HEK293 (cell line): ENCODE results near the gene MPC1L.

Experiments
- CTCF ChIA-PET: fragments of 350-600 bp; formaldehyde crosslinking; extraction: SDS; loops from one replicate; lab custom pipeline; 2021; ENCODE audit warnings: antibody characterized with exemption; lab: Yijun Ruan, JAX
- POLR2A ChIA-PET: fragments of 300-600 bp; formaldehyde crosslinking; extraction: SDS; loops from one replicate; lab custom pipeline; 2020; ENCODE audit warnings: antibody characterized with exemption, inconsistent platforms; lab: Yijun Ruan, JAX
- H3K27ac ChIP-seq: fragments of 200-500 bp; sonication (Bioruptor generic); 2 replicates; pipeline ENCODE4 v1.5.1; 2014; ENCODE audit warnings: low read depth, low read length, control low read depth, inconsistent platforms; ENCODE audit errors: extremely low read depth
- H3K36me3 ChIP-seq, 2 experiments: fragments of 200-500 bp in 1 of 2; sonication (Bioruptor generic) in 1 of 2; 1 replicate in 1 of 2; 2 replicates in 1 of 2; pipeline ENCODE4 v1.5.1; 2014 to 2017; ENCODE audit warnings: inconsistent platforms in 2 of 2, low read length in 2 of 2; ENCODE audit not compliant: control insufficient read depth in 2 of 2, insufficient read depth in 1 of 2
- H3K4me1 ChIP-seq: fragments of 200-500 bp; sonication (Bioruptor generic); 2 replicates; pipeline ENCODE4 v1.5.1; 2014; ENCODE audit warnings: mild to moderate bottlenecking, low read length, inconsistent platforms; ENCODE audit not compliant: control insufficient read depth, insufficient read depth
- H3K4me3 ChIP-seq: 2 replicates; pipeline ENCODE4 v1.5.1; 2011; ENCODE audit warnings: low read depth, mild to moderate bottlenecking, control low read depth, low read length, moderate library complexity
- H3K9me3 ChIP-seq: fragments of 200-500 bp; sonication (Bioruptor generic); 2 replicates; pipeline ENCODE4 v1.5.1; 2014; ENCODE audit warnings: low read depth, low read length, inconsistent platforms; ENCODE audit not compliant: control insufficient read depth, insufficient read depth
- HIC1 ChIP-seq: fragments of 450-650 bp; formaldehyde crosslinking; IDR thresholded peaks from 2 replicates; pipeline ENCODE4 v1.5.1; 2016; ENCODE audit warnings: missing biosample characterization, missing genetic modification characterization
- KLF17 ChIP-seq: fragments of 450-650 bp; formaldehyde crosslinking; IDR thresholded peaks from 2 replicates; pipeline ENCODE4 v1.5.1; 2016; ENCODE audit warnings: missing biosample characterization, missing genetic modification characterization
- TRIM28 ChIP-seq: IDR thresholded peaks from 2 replicates; pipeline ENCODE4 v1.6.1; 2011; ENCODE audit warnings: low read length, control low read depth, borderline replicate concordance
- ZBTB11 ChIP-seq: fragments of 450-650 bp; formaldehyde crosslinking; conservative IDR thresholded peaks from 2 replicates; pipeline ENCODE4 v1.5.1; 2016; ENCODE audit warnings: low read depth, missing biosample characterization, missing genetic modification characterization
- ZIC2 ChIP-seq: fragments of 450-650 bp; formaldehyde crosslinking; IDR thresholded peaks from 2 replicates; pipeline ENCODE4 v1.5.1; 2016; ENCODE audit warnings: missing biosample characterization, missing genetic modification characterization
- ZNF18 ChIP-seq: fragments of 450-650 bp; formaldehyde crosslinking; IDR thresholded peaks from 2 replicates; pipeline ENCODE4 v1.5.1; 2016; ENCODE audit warnings: missing biosample characterization, missing genetic modification characterization
- ZNF26 ChIP-seq: fragments of 450-650 bp; formaldehyde crosslinking; IDR thresholded peaks from 2 replicates; pipeline ENCODE4 v1.5.1; 2016; ENCODE audit warnings: missing biosample characterization, missing genetic modification characterization
- ZNF274 ChIP-seq, 2 experiments: fragments of 200-500 bp in 1 of 2; fragments of 450-650 bp in 1 of 2; sonication (Bioruptor generic) in 1 of 2; formaldehyde crosslinking in 1 of 2; IDR thresholded peaks; 2 replicates each; pipeline versions ENCODE4 v1.5.1 to v1.6.1; 2014 to 2016; ENCODE audit warnings: borderline replicate concordance in 1 of 2, inconsistent platforms in 1 of 2, low read length in 1 of 2, missing biosample characterization in 1 of 2, missing genetic modification characterization in 1 of 2
- ZNF585B ChIP-seq: fragments of 450-650 bp; formaldehyde crosslinking; IDR thresholded peaks from 2 replicates; pipeline ENCODE4 v1.5.1; 2016; ENCODE audit warnings: missing biosample characterization, missing genetic modification characterization
- ZNF707 ChIP-seq: fragments of 450-650 bp; formaldehyde crosslinking; IDR thresholded peaks from 2 replicates; pipeline ENCODE4 v1.5.1; 2016; ENCODE audit warnings: missing biosample characterization, missing genetic modification characterization
- ZSCAN23 ChIP-seq: fragments of 450-650 bp; formaldehyde crosslinking; IDR thresholded peaks from 2 replicates; pipeline ENCODE4 v1.5.1; 2016; ENCODE audit warnings: missing biosample characterization, missing genetic modification characterization

The MPC1L gene

GRCh38 chrX:40663078-40663740 lies 40.0 kb downstream of the MPC1L start (continued):
- TF ChIP-seq KLF17 (tag by site-specific recombination) = no peak
- no peak for TF ChIP-seq ZIC2 (tag by site-specific recombination)
- no peak for TF ChIP-seq ZNF18 (tag by site-specific recombination)
- TF ChIP-seq ZNF26 = no peak
- TF ChIP-seq HIC1 (tag by site-specific recombination) = no peak
- no peak for TF ChIP-seq ZSCAN23 (tag by site-specific recombination)
- TF ChIP-seq ZNF274 (IDR thresholded peaks at IDR 0.05; ENCODE audit: low read length) = no peak
- no peak for TF ChIP-seq ZNF274 (tag by site-specific recombination; IDR thresholded peaks at IDR 0.05; ENCODE audit: borderline replicate concordance)

GRCh38 chrX:40663880-40664630 lies 40.8 kb downstream of the MPC1L start:
- CTCF ChIA-PET = interaction anchor here (0.7 to 6.8 kb wide), 7 partner anchors 8 to 130 kb away, joined by 3 to 54 read pairs (median 3); no protein-coding TSS in a partner anchor
- H3K4me3 ChIP-seq = no peak overlapping the region
- no peak overlapping the region for H3K27ac ChIP-seq
- TF ChIP-seq TRIM28 (no peak), ZBTB11 (tag by site-specific recombination) (no peak), ZNF585B (tag by site-specific recombination) (no peak), ZNF707 (no peak)
- no peaks in the 10 kb centered on the region for H3K9me3 ChIP-seq
- peaks cover 88 to 92% of the 10 kb centered on the region in 2 experiments for H3K36me3 ChIP-seq
- H3K4me1 ChIP-seq = no peaks in the 10 kb centered on the region
- POLR2A ChIA-PET = no interaction called here
